IMR-90 (cell line): Measurements from ENCODE around the gene ZNF426. TPM values are rescaled to one million over a fixed set of nuclear protein-coding genes. Genes with fewer than 3 reads are reported as not detected.

Source experiments
- ATAC-seq: fragments of 200-7000 bp; cut with Tn5 transposase; 2 replicates; pipeline ENCODE4 v1.9.1; 2020; ENCODE audit warnings: low read depth, mild to moderate bottlenecking, moderate library complexity
- BruUV-seq: library from RNA; stranded (reverse); fragments of 400-500 nt; replicated peaks from 2 replicates; lab custom pipeline; 2021; lab: Mats Ljungman, UMichigan
- CTCF ChIA-PET: fragments of 300-600 bp; formaldehyde crosslinking; extraction: SDS; loops from one replicate; lab custom pipeline; 2021; ENCODE audit warnings: antibody characterized with exemption; lab: Yijun Ruan, JAX
- POLR2A ChIA-PET: fragments of 300-600 bp; sonication (Branson Sonifier 250); formaldehyde crosslinking; loops from one replicate; lab custom pipeline; 2022; ENCODE audit warnings: antibody characterized with exemption; ENCODE audit not compliant: unreplicated experiment; lab: Charles Lee
- DNase-seq: peaks from one replicate; pipeline ENCODE4 v3.0.0; 2013
- H2AFZ ChIP-seq: replicated peaks from 2 replicates; pipeline ENCODE3; 2013; ENCODE audit warnings: low read length, mild to moderate bottlenecking; ENCODE audit not compliant: poor library complexity
- H2AK5ac ChIP-seq: 2 replicates; pipeline ENCODE4 v1.6.1; 2013; ENCODE audit warnings: low read depth, low read length, inconsistent platforms
- H2AK9ac ChIP-seq: replicated peaks from 2 replicates; pipeline ENCODE3; 2013; ENCODE audit warnings: mild to moderate bottlenecking, low read depth, low read length, moderate library complexity; ENCODE audit not compliant: poor library complexity
- H2BK120ac ChIP-seq: 2 replicates; pipeline ENCODE4 v1.6.1; 2013; ENCODE audit warnings: low read depth, low read length, inconsistent platforms
- H2BK15ac ChIP-seq: 3 replicates; pipeline ENCODE4 v1.6.1; 2013; ENCODE audit warnings: low read depth, low read length, inconsistent platforms
- H2BK20ac ChIP-seq: 2 replicates; pipeline ENCODE4 v1.6.1; 2013; ENCODE audit warnings: low read depth, mild to moderate bottlenecking, inconsistent platforms, low read length, moderate library complexity
- H2BK5ac ChIP-seq: 2 replicates; pipeline ENCODE4 v1.6.1; 2013; ENCODE audit warnings: mild to moderate bottlenecking, low read depth, low read length, inconsistent platforms; ENCODE audit not compliant: poor library complexity, severe bottlenecking
- H3K14ac ChIP-seq: replicated peaks from 2 replicates; pipeline ENCODE4 v1.6.1; 2013; ENCODE audit warnings: low read depth, low read length, inconsistent platforms
- H3K18ac ChIP-seq: 2 replicates; pipeline ENCODE4 v1.6.1; 2013; ENCODE audit warnings: low read depth, low read length, control low read depth
- H3K23ac ChIP-seq: 2 replicates; pipeline ENCODE4 v1.6.1; 2013; ENCODE audit warnings: low read depth, low read length, inconsistent platforms
- H3K27ac ChIP-seq: 2 replicates; pipeline ENCODE4 v1.5.1; 2013; ENCODE audit warnings: mild to moderate bottlenecking, control low read depth, low read length; ENCODE audit not compliant: insufficient read depth
- H3K27me3 ChIP-seq: 2 replicates; pipeline ENCODE4 v1.6.1; 2013; ENCODE audit warnings: low read length; ENCODE audit not compliant: control insufficient read depth, insufficient read depth
- H3K36me3 ChIP-seq: 2 replicates; pipeline ENCODE4 v1.6.1; 2013; ENCODE audit warnings: low read length, mixed read lengths; ENCODE audit not compliant: control insufficient read depth, insufficient read depth
- H3K4ac ChIP-seq: 2 replicates; pipeline ENCODE4 v1.6.1; 2013; ENCODE audit warnings: low read depth, low read length, inconsistent platforms
- H3K4me1 ChIP-seq: 2 replicates; pipeline ENCODE4 v1.6.1; 2013; ENCODE audit warnings: low read length, mixed read lengths; ENCODE audit not compliant: control insufficient read depth, insufficient read depth
- H3K4me2 ChIP-seq: 2 replicates; pipeline ENCODE4 v1.6.1; 2013; ENCODE audit warnings: low read depth, mild to moderate bottlenecking, control low read depth, low read length, moderate library complexity
- H3K4me3 ChIP-seq: 2 replicates; pipeline ENCODE4 v1.5.1; 2013; ENCODE audit warnings: low read depth, mild to moderate bottlenecking, control low read depth, low read length, moderate library complexity; ENCODE audit not compliant: insufficient read depth
- H3K56ac ChIP-seq: 2 replicates; pipeline ENCODE4 v1.6.1; 2013; ENCODE audit warnings: low read length, inconsistent platforms; ENCODE audit not compliant: insufficient read depth; ENCODE audit errors: extremely low read depth
- H3K79me1 ChIP-seq, 2 experiments: 2 replicates each; pipeline ENCODE4 v1.6.1; 2013; ENCODE audit warnings: low read length in 2 of 2, inconsistent platforms in 1 of 2, low read depth in 1 of 2
- H3K9ac ChIP-seq: 2 replicates; pipeline ENCODE4 v1.6.1; 2013; ENCODE audit warnings: low read depth, low read length, control low read depth
- H3K9me1 ChIP-seq: 2 replicates; pipeline ENCODE4 v1.6.1; 2013; ENCODE audit warnings: low read length, inconsistent platforms; ENCODE audit not compliant: insufficient read depth
- H3K9me3 ChIP-seq: 2 replicates; pipeline ENCODE4 v1.6.1; 2013; ENCODE audit warnings: low read length; ENCODE audit not compliant: control insufficient read depth, insufficient read depth
- H4K20me1 ChIP-seq: 2 replicates; pipeline ENCODE4 v1.6.1; 2013; ENCODE audit warnings: low read length, inconsistent platforms; ENCODE audit not compliant: insufficient read depth
- H4K5ac ChIP-seq: 2 replicates; pipeline ENCODE4 v1.6.1; 2013; ENCODE audit warnings: mild to moderate bottlenecking, low read depth, low read length, control low read depth
- H4K8ac ChIP-seq, 2 experiments: 2 replicates each; pipeline ENCODE4 v1.6.1; 2013; ENCODE audit warnings: low read depth in 2 of 2, low read length in 2 of 2, control low read depth in 1 of 2, inconsistent platforms in 1 of 2
- H4K91ac ChIP-seq: 2 replicates; pipeline ENCODE4 v1.6.1; 2013; ENCODE audit warnings: low read depth, low read length, inconsistent platforms; ENCODE audit not compliant: insufficient read depth
- CEBPB ChIP-seq: IDR thresholded peaks from 2 replicates; pipeline ENCODE4 v1.6.1; 2012; ENCODE audit warnings: low read depth, low read length, improper control_type of control experiment
- CHD1 ChIP-seq: IDR thresholded peaks from 2 replicates; pipeline ENCODE4 v1.6.1; 2012; ENCODE audit warnings: low read depth, low read length, improper control_type of control experiment
- ELK1 ChIP-seq: fragments of 150-350 bp; IDR thresholded peaks from 2 replicates; pipeline ENCODE4 v1.6.1; 2016; ENCODE audit warnings: low read depth, mild to moderate bottlenecking, low read length, moderate library complexity, borderline replicate concordance
- FOS ChIP-seq: fragments of 150-350 bp; IDR thresholded peaks from 2 replicates; pipeline ENCODE4 v1.6.1; 2016; ENCODE audit warnings: low read depth, low read length
- MAFK ChIP-seq: IDR thresholded peaks from 2 replicates; pipeline ENCODE4 v1.6.1; 2012; ENCODE audit warnings: low read depth, low read length, improper control_type of control experiment
- MAZ ChIP-seq: IDR thresholded peaks from 2 replicates; pipeline ENCODE4 v1.6.1; 2012; ENCODE audit warnings: low read depth, mild to moderate bottlenecking, low read length, improper control_type of control experiment, moderate library complexity, borderline replicate concordance
- MXI1 ChIP-seq: IDR thresholded peaks from 2 replicates; pipeline ENCODE4 v1.6.1; 2012; ENCODE audit warnings: low read depth, mild to moderate bottlenecking, low read length, moderate library complexity, borderline replicate concordance
- WGBS, 2 experiments: methylation state at CpG; one replicate each; pipeline versions ENCODE4 v1.1.5 to v1.1.7; 2013; ENCODE audit warnings: missing lambda C conversion rate in 2 of 2; ENCODE audit not compliant: insufficient read length in 1 of 2; ENCODE audit errors: extremely low coverage in 2 of 2; 5-methylcytosine and 5-hydroxymethylcytosine counted together
- dilution Hi-C: fragments of 300-500 bp; cut with HindIII; formaldehyde crosslinking; loops from one replicate; pipeline ENCODE4 v1.14.3; 2018; ENCODE audit warnings: low sequenced_read_pairs; ENCODE audit not compliant: unreplicated experiment
- in situ Hi-C: fragments of 300-500 bp; cut with MboI; formaldehyde crosslinking; loops from 3 replicates; pipeline ENCODE4 v1.14.3; 2019; ENCODE audit warnings: low sequenced_read_pairs, inconsistent platforms, mixed read lengths
- intact Hi-C: fragments of 100-400 bp; cut with micrococcal nuclease; formaldehyde crosslinking; loops from 2 replicates; pipeline ENCODE4 v1.10.0; 2022
- polyA plus RNA-seq, 3 experiments: library from polyadenylated mRNA; depleted of rRNA; stranded (reverse); fragments of >200 nt; gene quantifications; 2 replicates each; pipeline ENCODE4 v1.2.3, GENCODE V29; 2012; ENCODE audit warnings: low replicate concordance in 1 of 3
- total RNA-seq: library from RNA; depleted of rRNA; stranded (reverse); fragments of >200 nt; gene quantifications from 2 replicates; pipeline ENCODE4 v1.2.3, GENCODE V29; 2012
- TF ChIP-seq, protein P1 (sequence below): fragments of 150-350 bp; IDR thresholded peaks from 2 replicates; pipeline ENCODE4 v1.6.1; 2017; ENCODE audit warnings: mild to moderate bottlenecking, antibody characterized with exemption, low read length, low read depth

ZNF426 gene
- total and polyA plus RNA-seq, 2 of the 4 experiments (the other 2 are of a cell fraction) = 4.4 to 30.1 TPM

DNA sequence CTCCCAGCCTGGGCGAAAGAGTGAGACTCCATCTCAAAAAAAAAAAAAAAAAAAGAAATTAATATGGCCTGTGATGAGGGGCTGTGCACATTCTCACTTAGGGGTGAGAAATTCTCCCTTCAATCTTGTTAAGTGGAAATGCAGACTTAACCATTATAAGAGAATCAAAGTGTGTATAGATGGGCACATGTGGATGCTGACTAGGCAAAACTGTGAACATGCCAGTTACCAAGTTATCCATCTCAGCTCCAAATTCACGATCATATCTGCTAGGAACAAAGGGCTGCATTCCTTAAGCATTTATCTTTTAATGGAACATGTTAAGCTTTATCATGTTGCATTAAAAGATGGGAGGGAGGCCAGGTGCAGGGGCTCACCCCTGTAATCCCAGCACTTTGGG, 44.3 kb downstream of the ZNF426 start:
- POLR2A ChIA-PET = no interaction called here
- Histone ChIP-seq H3K9ac (no peak overlapping the region), H3K18ac (no peak overlapping the region), H3K14ac (no peak overlapping the region), H4K91ac (no peak overlapping the region), H3K9me1 (no peaks in the 10 kb centered on the region), H2BK120ac (no peak overlapping the region), H3K27ac (no peak overlapping the region), H4K5ac (no peak overlapping the region), H2BK5ac (no peak overlapping the region), H3K36me3 (no peaks in the 10 kb centered on the region), H3K9me3 (peaks cover 9% of the 10 kb centered on the region; the same call in 1 of the 2 replicates), H2AK9ac (no peak overlapping the region), H4K8ac (no peak overlapping the region), H4K20me1 (no peaks in the 10 kb centered on the region), H3K27me3 (no peaks in the 10 kb centered on the region), H3K4ac (no peak overlapping the region), H3K4me2 (no peak overlapping the region), H3K56ac (no peak overlapping the region), H3K23ac (no peak overlapping the region), H3K79me1 (no peaks in the 10 kb centered on the region), H2AK5ac (no peak overlapping the region), H3K4me3 (no peak overlapping the region), H3K4me1 (no peaks in the 10 kb centered on the region), H2AFZ (no peak overlapping the region), H2BK15ac (no peak overlapping the region), H2BK20ac (no peak overlapping the region)
- in situ Hi-C loops = no loop called here
- ATAC-seq (no peak), DNase-seq (no peak)
- dilution Hi-C loops = no loop called here
- intact Hi-C loops = no loop called here
- WGBS, 2 experiments = no CpG with 5 or more reads among the region's 2 CpGs
- BruUV-seq = no TSS peak
- CTCF ChIA-PET = no interaction called here
- TF ChIP-seq CHD1 = no peak
- peak; percentile 84 for TF ChIP-seq MAFK
- TF ChIP-seq ELK1 = no peak
- no peak for TF ChIP-seq MAZ
- no peak for TF ChIP-seq MXI1
- no peak for TF ChIP-seq FOS
- TF ChIP-seq, protein P1, sequence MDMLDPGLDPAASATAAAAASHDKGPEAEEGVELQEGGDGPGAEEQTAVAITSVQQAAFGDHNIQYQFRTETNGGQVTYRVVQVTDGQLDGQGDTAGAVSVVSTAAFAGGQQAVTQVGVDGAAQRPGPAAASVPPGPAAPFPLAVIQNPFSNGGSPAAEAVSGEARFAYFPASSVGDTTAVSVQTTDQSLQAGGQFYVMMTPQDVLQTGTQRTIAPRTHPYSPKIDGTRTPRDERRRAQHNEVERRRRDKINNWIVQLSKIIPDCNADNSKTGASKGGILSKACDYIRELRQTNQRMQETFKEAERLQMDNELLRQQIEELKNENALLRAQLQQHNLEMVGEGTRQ = no peak
- TF ChIP-seq CEBPB = no peak
